ENCODE data around the gene PRX. TPM values are rescaled to one million over a fixed set of nuclear protein-coding genes. Genes with fewer than 3 reads are reported as not detected.
A peak's percentile ranks its signal among the peaks of the same experiment; 100 is the strongest.

PRX gene
- total RNA-seq, 2 donors from 2014 or later: 3.3 to 6.4 TPM

DNA sequence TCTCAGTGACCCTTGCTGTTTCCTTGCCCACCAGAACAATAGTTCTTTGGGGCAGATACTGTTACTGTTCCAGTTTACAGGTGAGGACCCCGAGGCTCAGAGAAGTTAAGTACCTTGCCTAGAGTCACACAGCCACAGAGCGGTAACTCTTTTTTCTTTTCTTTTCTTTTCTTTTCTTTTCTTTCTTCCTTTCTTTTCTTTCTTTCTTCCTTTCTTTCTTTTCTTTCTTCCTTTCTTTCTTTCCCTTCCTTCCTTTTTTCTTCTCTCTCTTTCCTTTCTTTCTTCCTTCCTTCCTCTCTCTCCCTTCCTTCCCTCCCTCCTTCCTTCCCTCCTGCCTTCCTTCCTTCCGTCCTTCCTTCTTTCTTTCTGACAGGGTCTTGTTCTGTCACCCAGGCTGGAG is 4.9 kb upstream of the PRX start:
- H3K36me3 ChIP-seq (ENCODE audit: control insufficient read depth, insufficient read depth, low read length): peaks cover 10% of the 10 kb centered on the region
- no peaks in the 10 kb centered on the region for H3K27me3 Mint-ChIP-seq (ENCODE audit: insufficient read depth)
- TF ChIP-seq, protein P1, sequence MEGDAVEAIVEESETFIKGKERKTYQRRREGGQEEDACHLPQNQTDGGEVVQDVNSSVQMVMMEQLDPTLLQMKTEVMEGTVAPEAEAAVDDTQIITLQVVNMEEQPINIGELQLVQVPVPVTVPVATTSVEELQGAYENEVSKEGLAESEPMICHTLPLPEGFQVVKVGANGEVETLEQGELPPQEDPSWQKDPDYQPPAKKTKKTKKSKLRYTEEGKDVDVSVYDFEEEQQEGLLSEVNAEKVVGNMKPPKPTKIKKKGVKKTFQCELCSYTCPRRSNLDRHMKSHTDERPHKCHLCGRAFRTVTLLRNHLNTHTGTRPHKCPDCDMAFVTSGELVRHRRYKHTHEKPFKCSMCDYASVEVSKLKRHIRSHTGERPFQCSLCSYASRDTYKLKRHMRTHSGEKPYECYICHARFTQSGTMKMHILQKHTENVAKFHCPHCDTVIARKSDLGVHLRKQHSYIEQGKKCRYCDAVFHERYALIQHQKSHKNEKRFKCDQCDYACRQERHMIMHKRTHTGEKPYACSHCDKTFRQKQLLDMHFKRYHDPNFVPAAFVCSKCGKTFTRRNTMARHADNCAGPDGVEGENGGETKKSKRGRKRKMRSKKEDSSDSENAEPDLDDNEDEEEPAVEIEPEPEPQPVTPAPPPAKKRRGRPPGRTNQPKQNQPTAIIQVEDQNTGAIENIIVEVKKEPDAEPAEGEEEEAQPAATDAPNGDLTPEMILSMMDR (conservative IDR thresholded peaks at IDR 0.05): no peak
- DNase-seq: no peak
- H3K9ac ChIP-seq (ENCODE audit: extremely low read depth, low read length, poor library complexity, severe bottlenecking): no peak overlapping the region
- no peaks in the 10 kb centered on the region for H3K9me3 Mint-ChIP-seq
- H3K9me3 ChIP-seq (ENCODE audit: control insufficient read depth, low read length): no peaks in the 10 kb centered on the region
- H3K27me3 ChIP-seq (ENCODE audit: control insufficient read depth, insufficient read depth, low read length, poor library complexity, severe bottlenecking): no peaks in the 10 kb centered on the region
- no peak overlapping the region for H3K4me3 Mint-ChIP-seq
- peaks cover 5% of the 10 kb centered on the region for H3K36me3 Mint-ChIP-seq (ENCODE audit: low read depth)
- peaks cover 7% of the 10 kb centered on the region for H3K4me1 Mint-ChIP-seq
- no peaks in the 10 kb centered on the region for H3K4me1 ChIP-seq (ENCODE audit: control insufficient read depth, insufficient read depth, low read length)
- no peak overlapping the region for H3K27ac ChIP-seq (ENCODE audit: low read depth, low read length)
- WGBS, 2 experiments (ENCODE audit: insufficient coverage in 1 of 2, insufficient read length in 1 of 2): 87 to 98% methylated on average over 2 to 3 of the region's 3 CpGs
- no peak overlapping the region for H3K27ac Mint-ChIP-seq
- no peak overlapping the region for H3K4me3 ChIP-seq (ENCODE audit: low read length)

DNA sequence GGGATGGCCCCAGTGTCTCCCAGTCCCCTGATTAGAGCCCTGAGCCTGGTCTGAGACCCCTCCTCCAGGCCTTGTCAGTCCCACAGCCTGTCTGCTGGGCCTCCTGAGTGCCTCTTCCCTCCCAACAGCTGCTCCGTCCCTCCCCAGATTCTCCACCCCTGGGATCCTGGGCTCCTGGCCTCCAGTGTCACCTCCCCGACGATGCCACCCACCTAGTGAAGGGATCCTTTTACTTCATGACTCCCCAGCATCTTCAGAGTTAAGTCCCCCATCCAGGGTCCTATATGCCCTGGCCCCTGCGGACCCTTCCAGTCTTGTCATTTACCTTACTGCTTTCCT is 4.4 kb upstream of the PRX start:
- no peaks in the 10 kb centered on the region for H3K9me3 Mint-ChIP-seq
- Histone ChIP-seq H3K4me1 (ENCODE audit: control insufficient read depth, insufficient read depth, low read length) (no peaks in the 10 kb centered on the region), H3K4me3 (ENCODE audit: low read length) (no peak overlapping the region), H3K27me3 (ENCODE audit: control insufficient read depth, insufficient read depth, low read length, poor library complexity, severe bottlenecking) (no peaks in the 10 kb centered on the region), H3K36me3 (ENCODE audit: control insufficient read depth, insufficient read depth, low read length) (peaks cover 6% of the 10 kb centered on the region), H3K9me3 (ENCODE audit: control insufficient read depth, low read length) (no peaks in the 10 kb centered on the region), H3K9ac (ENCODE audit: extremely low read depth, low read length, poor library complexity, severe bottlenecking) (no peak overlapping the region), H3K27ac (ENCODE audit: low read depth, low read length) (no peak overlapping the region)
- H3K27ac Mint-ChIP-seq: no peak overlapping the region
- H3K4me3 Mint-ChIP-seq: no peak overlapping the region
- peaks cover 5% of the 10 kb centered on the region for H3K36me3 Mint-ChIP-seq (ENCODE audit: low read depth)
- WGBS, 2 experiments (ENCODE audit: insufficient coverage in 1 of 2, insufficient read length in 1 of 2): 82 to 88% methylated on average over 4 of the region's 4 CpGs
- H3K27me3 Mint-ChIP-seq (ENCODE audit: insufficient read depth): no peaks in the 10 kb centered on the region
- no peak for DNase-seq
- peaks cover 7% of the 10 kb centered on the region for H3K4me1 Mint-ChIP-seq
- TF ChIP-seq, protein P1 (conservative IDR thresholded peaks at IDR 0.05): no peak

DNA sequence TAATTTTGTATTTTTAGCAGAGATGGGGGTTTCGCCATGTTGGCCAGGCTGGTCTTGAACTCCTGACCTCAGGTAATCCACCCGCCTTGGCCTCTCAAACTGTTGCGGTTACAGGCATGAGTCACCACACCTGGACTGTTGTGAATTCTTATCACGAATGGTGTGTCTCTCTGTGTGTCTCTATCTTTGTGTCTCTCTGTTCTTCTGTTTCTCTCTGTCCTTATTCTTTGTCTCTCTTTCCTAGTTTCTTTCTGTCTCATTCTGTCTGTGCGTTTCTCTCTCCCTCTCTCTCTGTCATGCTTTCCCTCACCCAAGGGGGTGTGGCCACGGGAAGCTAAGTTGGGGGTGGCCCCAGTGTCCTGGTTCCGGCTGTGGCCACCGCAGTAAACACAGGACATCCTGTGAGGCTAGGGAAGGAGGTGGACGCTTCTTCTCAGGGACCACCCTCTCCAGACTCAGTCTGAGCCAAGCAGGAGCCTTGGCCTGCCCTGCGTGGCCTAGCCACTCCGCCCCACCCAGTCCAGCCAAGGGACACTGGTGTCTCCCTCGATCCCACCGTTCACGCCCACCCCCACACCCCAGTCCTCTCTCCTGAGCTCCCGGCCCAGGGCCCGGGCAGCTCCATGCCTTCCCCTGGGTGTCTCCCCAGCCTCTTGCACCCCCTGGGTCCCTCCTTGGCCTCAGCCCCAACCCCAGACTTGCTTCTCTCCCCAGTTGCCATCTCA is 3.9 kb upstream of the PRX start:
- Histone ChIP-seq H3K9ac (ENCODE audit: extremely low read depth, low read length, poor library complexity, severe bottlenecking) (no peak overlapping the region), H3K9me3 (ENCODE audit: control insufficient read depth, low read length) (no peaks in the 10 kb centered on the region), H3K36me3 (ENCODE audit: control insufficient read depth, insufficient read depth, low read length) (peaks cover 1% of the 10 kb centered on the region), H3K27ac (ENCODE audit: low read depth, low read length) (no peak overlapping the region), H3K4me3 (ENCODE audit: low read length) (no peak overlapping the region), H3K27me3 (ENCODE audit: control insufficient read depth, insufficient read depth, low read length, poor library complexity, severe bottlenecking) (no peaks in the 10 kb centered on the region), H3K4me1 (ENCODE audit: control insufficient read depth, insufficient read depth, low read length) (no peaks in the 10 kb centered on the region)
- Mint-ChIP-seq H3K27ac (no peak overlapping the region), H3K36me3 (ENCODE audit: low read depth) (no peaks in the 10 kb centered on the region), H3K4me1 (peaks cover 7% of the 10 kb centered on the region), H3K27me3 (ENCODE audit: insufficient read depth) (no peaks in the 10 kb centered on the region), H3K4me3 (no peak overlapping the region), H3K9me3 (no peaks in the 10 kb centered on the region)
- peak; percentile 53 for DNase-seq
- 83 to 88% methylated on average over 6 to 16 of the region's 16 CpGs for WGBS, 2 experiments (ENCODE audit: insufficient coverage in 1 of 2, insufficient read length in 1 of 2)
- TF ChIP-seq, protein P1 (conservative IDR thresholded peaks at IDR 0.05): no peak
